ENCODE results near the gene KYNU.
"Not testable (repeated sequence)": the region's sequence is repeated elsewhere in the genome, so short reads cannot be mapped to it uniquely, and the experiment has no call there.

KYNU gene

DNA sequence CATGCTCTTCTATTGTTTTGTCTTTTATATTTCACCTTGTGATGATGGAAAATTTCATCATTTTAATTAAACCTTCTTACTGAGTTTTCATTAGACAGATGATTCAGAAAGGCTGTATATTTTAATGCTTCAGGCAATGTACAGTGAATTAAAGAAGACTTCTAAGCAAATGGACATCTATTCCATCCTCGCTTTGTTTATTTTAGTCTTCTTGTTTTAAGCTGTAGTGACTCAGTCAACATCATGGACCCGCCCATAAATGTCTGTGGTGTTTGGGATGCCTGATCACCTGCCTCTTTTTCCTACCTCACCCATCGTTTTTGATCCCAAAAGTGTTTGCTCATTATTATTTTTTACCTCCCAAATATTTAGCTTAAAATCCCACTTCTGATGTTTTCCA is 43.1 kb downstream of the KYNU start:
- DNase-seq: no peak

GRCh38 chr2:142926445-142926844 is 49.0 kb downstream of the KYNU start:
- DNase-seq: no peak

DNA sequence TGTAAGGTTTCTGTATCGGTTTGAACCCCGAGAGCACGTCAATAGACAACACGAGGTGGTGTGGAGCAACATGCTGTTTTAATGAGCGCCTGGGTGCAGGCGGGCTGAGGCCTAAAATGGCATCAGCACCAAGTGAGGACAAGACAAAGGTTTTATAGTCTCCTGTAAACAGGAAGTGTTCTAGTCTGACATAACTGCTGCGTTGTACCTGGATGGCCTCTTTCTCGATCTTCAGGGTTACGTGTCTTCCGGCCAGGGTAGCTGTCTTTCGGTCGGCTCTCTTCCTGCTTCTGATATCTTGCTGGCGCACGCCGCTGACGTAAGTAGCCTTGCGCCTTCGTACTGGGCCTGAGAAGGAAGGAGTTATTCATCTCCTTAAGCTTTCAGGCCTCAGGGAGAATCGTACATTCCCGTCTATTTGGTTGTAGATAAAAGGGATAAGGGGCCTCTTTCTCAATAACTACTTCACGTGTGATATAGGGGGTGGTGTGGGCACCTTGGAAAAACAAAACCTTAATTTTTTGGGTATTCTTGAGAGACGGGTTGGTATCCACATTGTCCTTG is 53.5 kb downstream of the KYNU start:
- DNase-seq: no peak

- DNase-seq: no peak
Measured at GRCh38 chr2:142933916-142934315, 56.5 kb downstream of the KYNU start.

GRCh38 chr2:142935563-142936089 is 58.2 kb downstream of the KYNU start:
- no peak for DNase-seq

GRCh38 chr2:142936629-142937028 is 59.2 kb downstream of the KYNU start:
- no peak for DNase-seq

DNA sequence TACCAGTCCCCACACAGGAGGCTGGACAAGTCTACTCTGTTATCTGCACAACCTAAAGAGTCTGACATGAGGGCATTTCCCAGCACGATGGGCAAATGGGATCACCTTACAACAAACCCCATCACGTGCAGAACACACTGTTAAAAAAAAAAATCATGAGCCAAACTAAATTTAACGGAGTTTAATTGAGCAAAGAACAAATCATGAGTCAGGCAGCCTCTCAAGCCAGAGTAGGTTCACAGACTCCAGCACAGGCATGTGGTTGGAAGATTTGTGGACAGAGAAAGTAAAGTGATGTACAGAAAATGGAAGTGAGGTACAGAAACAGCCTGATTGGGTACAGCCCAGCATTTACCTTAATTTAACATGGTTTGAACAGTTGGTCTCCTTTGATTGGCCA is 59.9 kb downstream of the KYNU start:
- no peak for DNase-seq

- no peak for DNase-seq
Measured at GRCh38 chr2:142938240-142938639, 60.8 kb downstream of the KYNU start.

DNA sequence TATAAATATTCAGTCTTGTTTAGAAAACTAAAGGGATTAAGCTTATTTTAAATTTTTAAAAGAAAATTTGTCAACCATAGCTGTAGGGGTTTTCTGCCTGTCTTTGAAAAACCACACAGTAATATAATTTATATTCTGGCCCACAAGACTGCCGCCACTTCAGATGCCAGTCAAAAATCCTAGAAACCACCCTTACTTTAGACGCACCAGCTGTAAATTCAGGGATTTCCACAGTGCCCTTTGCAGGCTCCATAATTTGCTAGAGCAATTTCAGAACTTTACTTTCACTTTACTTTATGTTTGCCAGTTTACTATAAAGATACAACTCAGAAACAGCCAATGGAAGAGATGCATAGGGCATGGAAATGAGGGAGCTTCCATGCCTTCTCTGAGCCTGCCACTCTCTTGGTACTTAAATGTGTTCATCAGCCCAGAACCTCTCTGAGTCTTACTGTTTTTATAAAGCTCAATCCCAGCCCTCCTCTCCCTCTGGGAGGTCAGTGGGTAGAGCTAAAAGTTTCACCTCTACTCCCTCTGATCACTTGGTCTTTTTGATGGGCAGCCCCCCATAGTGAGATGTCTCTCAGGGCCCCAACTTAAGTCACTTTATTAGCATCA is 63.3 kb downstream of the KYNU start:
- DNase-seq: no peak

- DNase-seq: no peak
Measured at GRCh38 chr2:142942690-142943089, 65.2 kb downstream of the KYNU start.

DNA sequence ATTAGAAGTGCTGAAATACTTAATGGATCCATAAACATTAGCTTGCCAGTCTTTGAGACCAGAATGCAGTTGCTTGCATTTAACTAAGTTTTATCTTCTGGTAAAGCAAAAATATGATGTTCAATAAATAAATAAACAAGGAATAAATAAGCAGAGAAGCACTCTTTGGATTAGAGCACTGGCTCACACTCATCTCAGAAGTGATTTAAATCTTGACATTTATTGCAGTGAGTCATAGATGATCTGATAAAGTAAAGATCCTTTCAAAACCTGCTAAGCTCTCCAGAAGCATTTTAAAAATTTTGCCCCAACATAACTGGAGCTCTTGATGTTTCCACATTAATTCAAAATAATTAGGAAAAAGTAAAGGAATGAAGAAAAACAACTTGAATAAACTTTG is 66.8 kb downstream of the KYNU start:
- DNase-seq: no peak

- DNase-seq: no peak
Measured at GRCh38 chr2:142944721-142945120, 67.3 kb downstream of the KYNU start.

- no peak for DNase-seq
Measured at GRCh38 chr2:142946941-142947340, 69.5 kb downstream of the KYNU start.

DNA sequence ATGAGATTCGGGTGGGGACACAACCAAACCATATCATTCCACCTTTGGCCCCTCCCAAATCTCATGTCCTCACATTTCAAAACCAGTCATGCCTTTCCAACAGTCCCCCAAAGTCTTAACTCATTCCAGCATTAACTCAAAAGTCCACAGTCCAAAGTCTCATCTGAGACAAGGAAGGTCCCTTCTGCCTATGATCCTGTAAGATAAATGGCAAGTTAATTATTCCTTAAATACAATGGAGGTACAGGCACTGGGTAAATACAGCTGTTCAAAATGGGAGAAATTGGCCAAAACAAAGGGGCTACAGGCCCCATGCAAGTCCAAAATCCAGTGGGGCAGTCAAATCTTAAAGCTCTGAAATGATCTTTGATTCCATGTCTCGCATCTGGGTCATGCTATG is 71.3 kb downstream of the KYNU start:
- not testable (repeated sequence) for DNase-seq

- DNase-seq: not testable (repeated sequence)
Measured at GRCh38 chr2:142950323-142950722, 72.9 kb downstream of the KYNU start.

- DNase-seq: no peak
Measured at GRCh38 chr2:142951190-142952007, 73.9 kb downstream of the KYNU start.

DNA sequence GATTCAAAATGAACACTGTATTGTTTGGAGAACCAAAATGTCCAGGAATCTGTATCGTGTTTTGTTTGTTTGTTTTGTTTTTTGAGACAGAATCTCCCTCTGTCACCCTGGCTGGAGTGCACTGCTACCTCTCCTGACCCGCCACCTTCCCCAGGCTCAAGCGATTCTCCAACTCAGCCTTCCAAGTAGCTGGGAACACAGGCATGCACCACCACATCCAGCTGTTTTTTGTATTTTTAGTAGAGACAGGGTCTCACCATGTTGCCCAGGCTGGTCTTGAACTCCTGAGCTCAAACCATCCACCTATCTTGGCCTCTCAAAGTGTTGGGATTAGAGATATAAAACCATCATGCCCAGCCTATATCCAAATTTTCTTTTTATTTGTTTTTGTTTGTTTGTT is 74.6 kb downstream of the KYNU start:
- no peak for DNase-seq

DNA sequence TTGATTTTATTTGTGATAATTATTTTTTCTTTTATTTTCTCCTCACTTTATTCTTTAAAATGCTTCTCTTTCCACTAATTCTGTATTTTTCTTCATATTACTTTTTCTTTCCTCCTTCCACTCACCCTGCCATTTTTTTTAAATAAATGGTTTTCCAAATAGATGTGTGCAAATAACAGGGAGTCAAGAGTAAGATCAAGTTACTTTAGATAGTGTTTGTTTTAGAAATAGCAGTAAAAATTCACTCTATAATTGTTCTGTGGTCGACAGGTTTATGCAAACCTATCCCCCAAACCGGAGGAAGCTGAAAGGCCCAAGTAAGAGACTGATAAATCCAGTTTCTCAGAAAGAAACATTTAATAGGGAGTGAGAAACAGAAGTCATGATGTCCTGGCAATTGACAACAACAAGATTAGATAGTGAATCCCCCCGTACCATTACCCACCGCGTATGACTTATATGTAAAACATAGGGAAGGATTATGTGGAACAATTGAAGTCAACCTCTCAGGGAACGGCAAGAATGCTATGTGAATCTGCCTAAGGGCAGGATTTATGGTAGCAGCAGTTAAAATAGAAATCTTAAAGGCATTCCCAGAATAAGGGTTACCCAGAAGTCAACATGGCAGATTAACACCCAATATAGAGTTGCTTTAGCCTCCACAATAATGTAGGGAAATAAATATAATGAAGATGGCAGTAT is 75.5 kb downstream of the KYNU start:
- no peak for DNase-seq

DNA sequence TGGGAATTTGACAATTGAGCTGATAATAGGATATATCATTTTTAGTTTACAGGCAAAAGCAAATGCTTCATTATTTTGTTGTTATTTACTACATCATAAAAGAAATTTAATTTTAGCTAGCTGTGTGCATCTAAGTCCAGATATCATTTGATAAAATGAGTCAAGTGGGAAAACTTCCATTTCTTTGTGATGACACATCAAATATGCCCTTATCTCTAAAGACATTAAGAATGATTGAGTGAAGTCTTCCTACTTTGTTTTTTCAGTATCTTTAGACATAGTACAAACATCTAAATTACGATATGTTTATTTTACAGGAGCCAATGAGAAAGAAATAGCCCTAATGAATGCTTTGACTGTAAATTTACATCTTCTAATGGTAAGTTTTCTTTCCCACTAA is 77.0 kb downstream of the KYNU start:
- no peak for DNase-seq

- DNase-seq: no peak
Measured at GRCh38 chr2:142957144-142957543, 79.7 kb downstream of the KYNU start.

DNA sequence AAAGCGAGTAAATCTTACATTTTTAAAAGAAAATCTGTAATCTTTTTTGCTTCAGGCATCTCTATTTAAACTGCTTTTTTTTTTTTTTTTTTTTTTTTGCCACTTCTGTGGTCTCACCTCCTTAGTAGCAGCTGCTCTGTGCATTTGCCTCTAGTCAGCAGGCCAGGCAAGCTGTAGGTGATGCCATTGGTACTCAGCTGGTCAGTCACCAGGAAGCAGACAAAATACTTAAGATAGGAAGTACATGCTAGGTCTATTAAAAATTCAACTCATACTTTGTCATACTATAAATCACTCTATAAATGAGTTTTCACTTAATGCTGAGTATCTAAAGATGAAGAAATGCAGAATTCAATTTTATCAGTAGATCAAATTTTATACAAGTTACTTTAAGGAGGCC is 83.7 kb downstream of the KYNU start:
- DNase-seq: no peak

DNA sequence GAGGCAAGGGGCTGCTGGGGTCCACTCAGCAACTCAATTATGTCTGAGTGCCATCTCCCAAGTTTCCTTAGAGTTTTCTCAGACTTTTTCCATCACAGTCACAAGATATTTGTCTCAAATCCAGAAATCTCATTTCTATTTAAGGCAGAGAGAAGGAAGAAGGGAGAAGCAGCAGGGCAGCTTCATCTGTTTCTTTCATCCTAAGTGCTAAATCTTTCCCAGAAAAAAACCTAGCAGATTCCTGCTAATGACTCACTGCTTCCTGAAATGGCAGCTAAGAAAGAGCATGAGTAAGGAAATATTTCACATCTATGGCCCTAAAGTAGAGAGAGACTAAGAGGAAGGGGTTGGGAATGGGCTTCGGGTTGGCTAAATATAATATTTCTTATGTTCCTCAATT is 88.0 kb downstream of the KYNU start:
- DNase-seq: no peak

DNA sequence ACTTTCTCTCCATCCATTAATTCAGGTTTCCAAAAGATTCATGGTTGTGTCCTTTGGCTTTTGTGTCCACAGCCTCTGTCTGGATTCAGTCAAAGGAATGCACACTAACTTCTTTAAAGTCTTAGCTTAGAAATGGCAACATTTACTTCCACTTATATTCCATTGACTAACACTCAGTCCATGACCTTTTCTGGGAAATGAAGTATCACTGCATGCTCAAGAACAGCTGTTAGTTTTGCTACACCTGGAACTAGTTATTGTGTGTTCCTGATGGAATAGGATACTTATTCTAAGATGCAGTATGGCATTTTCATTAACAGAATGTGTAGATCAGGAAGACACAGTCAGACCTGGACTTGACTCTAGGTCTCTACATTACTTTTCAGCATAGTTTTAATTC is 88.8 kb downstream of the KYNU start:
- no peak for DNase-seq

GRCh38 chr2:142967060-142967459 is 89.6 kb downstream of the KYNU start:
- no peak for DNase-seq
